ENCODE results near the gene CNMD. TPM values are rescaled to one million over a fixed set of nuclear protein-coding genes. Genes with fewer than 3 reads are reported as not detected.

The CNMD gene
- polyA plus RNA-seq, 2 of the 4 experiments (the other 2 are of a cell fraction), result not detected

DNA sequence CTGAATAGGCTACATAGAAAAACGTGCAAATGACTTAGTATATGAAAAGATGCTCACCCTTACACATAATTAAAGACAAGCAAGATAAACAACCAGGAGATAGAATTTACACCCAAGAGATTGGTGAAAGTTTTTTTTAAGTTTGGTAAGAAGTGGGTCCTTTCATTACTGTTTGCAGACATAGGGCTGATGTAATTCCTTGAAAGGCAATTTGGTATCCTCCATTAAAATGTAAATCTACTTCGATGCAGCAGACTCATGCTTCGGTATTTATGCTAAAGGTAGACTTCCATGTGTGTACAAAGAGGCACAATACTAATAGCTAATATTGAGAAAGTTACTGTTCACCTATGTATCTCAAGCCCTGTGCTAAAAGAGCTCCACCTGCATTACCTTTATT, 33.5 kb downstream of the CNMD start:
- H3K4me3 ChIP-seq, result no peak overlapping the region
- no peaks in the 10 kb centered on the region for H3K4me1 ChIP-seq
- H3K9me3 ChIP-seq, result no peaks in the 10 kb centered on the region
- ATAC-seq (no peak), FAIRE-seq (no peak), DNase-seq (ENCODE audit: low read depth in 1 of 2, low spot score in 1 of 2) (no peak)
- no peak overlapping the region for H3K27ac ChIP-seq
- ChIA-PET CTCF (no interaction called here), POLR2A (no interaction called here)
- no peak overlapping the region for H3K4me2 ChIP-seq
- WGBS (ENCODE audit: missing lambda C conversion rate), result 54% methylated on average over 3 of the region's 3 CpGs
- TF ChIP-seq ZNF302 (CRISPR knock-in tag; IDR thresholded peaks at IDR 0.05) (no peak), JUNB (IDR thresholded peaks at IDR 0.05) (no peak), ZC3H11A (IDR thresholded peaks at IDR 0.05) (no peak), FOSL2 (IDR thresholded peaks at IDR 0.05) (no peak), FOSL2 (CRISPR knock-in tag; IDR thresholded peaks at IDR 0.05) (no peak), TP53 (CRISPR knock-in tag; IDR thresholded peaks at IDR 0.05) (no peak), HDAC2 (IDR thresholded peaks at IDR 0.05) (no peak), RARB (CRISPR knock-in tag; IDR thresholded peaks at IDR 0.05) (no peak), BHLHE40 (IDR thresholded peaks at IDR 0.05; ENCODE audit: low read depth, low read length) (no peak), POLR2AphosphoS2 (conservative IDR thresholded peaks at IDR 0.05; ENCODE audit: low read length) (no peak), SREBF2 (IDR thresholded peaks at IDR 0.05) (no peak), FOXS1 (CRISPR knock-in tag; IDR thresholded peaks at IDR 0.05) (no peak), EP300 (IDR thresholded peaks at IDR 0.05) (no peak), GATA3 (IDR thresholded peaks at IDR 0.05; ENCODE audit: borderline replicate concordance) (no peak), NPAS2 (CRISPR knock-in tag; IDR thresholded peaks at IDR 0.05; ENCODE audit: borderline replicate concordance) (no peak), EHF (CRISPR knock-in tag; IDR thresholded peaks at IDR 0.05) (no peak), ELK1 (IDR thresholded peaks at IDR 0.05; ENCODE audit: low read depth, low read length) (no peak)

GRCh38 chr13:52703482-52703881, 36.1 kb downstream of the CNMD start:
- FAIRE-seq (no peak), DNase-seq (ENCODE audit: low read depth in 1 of 2, low spot score in 1 of 2) (no peak), ATAC-seq (no peak)
- H3K4me2 ChIP-seq, result no peak overlapping the region
- H3K4me1 ChIP-seq, result no peaks in the 10 kb centered on the region
- no peak overlapping the region for H3K27ac ChIP-seq
- no peaks in the 10 kb centered on the region for H3K9me3 ChIP-seq
- TF ChIP-seq CHD2 (IDR thresholded peaks at IDR 0.05; ENCODE audit: low read length, partially characterized antibody), result no peak
- no peak for TF ChIP-seq PHF8 (IDR thresholded peaks at IDR 0.05; ENCODE audit: borderline replicate concordance, low read depth)
- TF ChIP-seq NPAS2 (CRISPR knock-in tag; IDR thresholded peaks at IDR 0.05; ENCODE audit: borderline replicate concordance), result no peak
- no peak for TF ChIP-seq KDM1A (IDR thresholded peaks at IDR 0.05; ENCODE audit: low read depth)
- no peak for TF ChIP-seq ZSCAN20 (CRISPR knock-in tag; IDR thresholded peaks at IDR 0.05)
- no peak for TF ChIP-seq RAD21 (conservative IDR thresholded peaks at IDR 0.05 in 1 of 2, IDR thresholded peaks at IDR 0.05 in 1 of 2)
- no peak for TF ChIP-seq SMC3 (IDR thresholded peaks at IDR 0.05)
- TF ChIP-seq RARB (CRISPR knock-in tag; IDR thresholded peaks at IDR 0.05), result no peak
- no peak for TF ChIP-seq RNF2 (IDR thresholded peaks at IDR 0.05; ENCODE audit: borderline replicate concordance, low read depth)
- TF ChIP-seq BHLHE40 (IDR thresholded peaks at IDR 0.05; ENCODE audit: low read depth, low read length), result no peak
- no peak for TF ChIP-seq CBX2 (IDR thresholded peaks at IDR 0.05; ENCODE audit: borderline replicate concordance, low read depth)
- no peak for TF ChIP-seq FOSL2 (IDR thresholded peaks at IDR 0.05)
- TF ChIP-seq FOSL2 (CRISPR knock-in tag; IDR thresholded peaks at IDR 0.05), result no peak
- TF ChIP-seq JUNB (IDR thresholded peaks at IDR 0.05), result no peak
- no peak for TF ChIP-seq JUN (IDR thresholded peaks at IDR 0.05)
- TF ChIP-seq, protein P1, sequence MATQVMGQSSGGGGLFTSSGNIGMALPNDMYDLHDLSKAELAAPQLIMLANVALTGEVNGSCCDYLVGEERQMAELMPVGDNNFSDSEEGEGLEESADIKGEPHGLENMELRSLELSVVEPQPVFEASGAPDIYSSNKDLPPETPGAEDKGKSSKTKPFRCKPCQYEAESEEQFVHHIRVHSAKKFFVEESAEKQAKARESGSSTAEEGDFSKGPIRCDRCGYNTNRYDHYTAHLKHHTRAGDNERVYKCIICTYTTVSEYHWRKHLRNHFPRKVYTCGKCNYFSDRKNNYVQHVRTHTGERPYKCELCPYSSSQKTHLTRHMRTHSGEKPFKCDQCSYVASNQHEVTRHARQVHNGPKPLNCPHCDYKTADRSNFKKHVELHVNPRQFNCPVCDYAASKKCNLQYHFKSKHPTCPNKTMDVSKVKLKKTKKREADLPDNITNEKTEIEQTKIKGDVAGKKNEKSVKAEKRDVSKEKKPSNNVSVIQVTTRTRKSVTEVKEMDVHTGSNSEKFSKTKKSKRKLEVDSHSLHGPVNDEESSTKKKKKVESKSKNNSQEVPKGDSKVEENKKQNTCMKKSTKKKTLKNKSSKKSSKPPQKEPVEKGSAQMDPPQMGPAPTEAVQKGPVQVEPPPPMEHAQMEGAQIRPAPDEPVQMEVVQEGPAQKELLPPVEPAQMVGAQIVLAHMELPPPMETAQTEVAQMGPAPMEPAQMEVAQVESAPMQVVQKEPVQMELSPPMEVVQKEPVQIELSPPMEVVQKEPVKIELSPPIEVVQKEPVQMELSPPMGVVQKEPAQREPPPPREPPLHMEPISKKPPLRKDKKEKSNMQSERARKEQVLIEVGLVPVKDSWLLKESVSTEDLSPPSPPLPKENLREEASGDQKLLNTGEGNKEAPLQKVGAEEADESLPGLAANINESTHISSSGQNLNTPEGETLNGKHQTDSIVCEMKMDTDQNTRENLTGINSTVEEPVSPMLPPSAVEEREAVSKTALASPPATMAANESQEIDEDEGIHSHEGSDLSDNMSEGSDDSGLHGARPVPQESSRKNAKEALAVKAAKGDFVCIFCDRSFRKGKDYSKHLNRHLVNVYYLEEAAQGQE (IDR thresholded peaks at IDR 0.05), result no peak
- TF ChIP-seq POLR2A (IDR thresholded peaks at IDR 0.05; ENCODE audit: low read length), result no peak
- no peak for TF ChIP-seq GATA3 (IDR thresholded peaks at IDR 0.05; ENCODE audit: borderline replicate concordance)
- TF ChIP-seq, protein P2, sequence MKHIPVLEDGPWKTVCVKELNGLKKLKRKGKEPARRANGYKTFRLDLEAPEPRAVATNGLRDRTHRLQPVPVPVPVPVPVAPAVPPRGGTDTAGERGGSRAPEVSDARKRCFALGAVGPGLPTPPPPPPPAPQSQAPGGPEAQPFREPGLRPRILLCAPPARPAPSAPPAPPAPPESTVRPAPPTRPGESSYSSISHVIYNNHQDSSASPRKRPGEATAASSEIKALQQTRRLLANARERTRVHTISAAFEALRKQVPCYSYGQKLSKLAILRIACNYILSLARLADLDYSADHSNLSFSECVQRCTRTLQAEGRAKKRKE (CRISPR knock-in tag; IDR thresholded peaks at IDR 0.05; ENCODE audit: low read depth), result no peak
- no peak for TF ChIP-seq HEYL (CRISPR knock-in tag; IDR thresholded peaks at IDR 0.05)
- TF ChIP-seq ZC3H11A (IDR thresholded peaks at IDR 0.05), result no peak
- 83% methylated on average over 6 of the region's 6 CpGs for WGBS (ENCODE audit: missing lambda C conversion rate)
- ChIA-PET CTCF (interaction anchor here (0.9 kb wide), 1 partner anchor 89 kb away, joined by 3 read pairs; no protein-coding TSS in a partner anchor), POLR2A (no interaction called here)
- H3K4me3 ChIP-seq, result no peak overlapping the region
